SH-SY5Y (cell line): ENCODE results near the gene ITGB1.

Source experiments
- GATA2 ChIP-seq: IDR thresholded peaks from 2 replicates; pipeline ENCODE4 v1.6.1; 2011; ENCODE audit warnings: mild to moderate bottlenecking, low read depth, low read length
- GATA3 ChIP-seq: IDR thresholded peaks from 2 replicates; pipeline ENCODE4 v1.6.1; 2011; ENCODE audit warnings: low read depth, mild to moderate bottlenecking, low read length, moderate library complexity

GRCh38 chr10:32882076-32882475, 76.0 kb downstream of the ITGB1 start:
- TF ChIP-seq GATA2 (no peak), GATA3 (no peak)
